IMR-90 (cell line): ENCODE data around the gene SCGB1C2. TPM values are rescaled to one million over a fixed set of nuclear protein-coding genes. Genes with fewer than 3 reads are reported as not detected.

Experiments used
- ATAC-seq: fragments of 200-7000 bp; cut with Tn5 transposase; 2 replicates; pipeline ENCODE4 v1.9.1; 2020; ENCODE audit warnings: low read depth, mild to moderate bottlenecking, moderate library complexity
- BruUV-seq: library from RNA; stranded (reverse); fragments of 400-500 nt; replicated peaks from 2 replicates; lab custom pipeline; 2021; lab: Mats Ljungman, UMichigan
- CTCF ChIA-PET: fragments of 300-600 bp; formaldehyde crosslinking; extraction: SDS; loops from one replicate; lab custom pipeline; 2021; ENCODE audit warnings: antibody characterized with exemption; lab: Yijun Ruan, JAX
- POLR2A ChIA-PET: fragments of 300-600 bp; sonication (Branson Sonifier 250); formaldehyde crosslinking; loops from one replicate; lab custom pipeline; 2022; ENCODE audit warnings: antibody characterized with exemption; ENCODE audit not compliant: unreplicated experiment; lab: Charles Lee
- DNase-seq: peaks from one replicate; pipeline ENCODE4 v3.0.0; 2013
- H2AFZ ChIP-seq: replicated peaks from 2 replicates; pipeline ENCODE3; 2013; ENCODE audit warnings: low read length, mild to moderate bottlenecking; ENCODE audit not compliant: poor library complexity
- H2AK5ac ChIP-seq: 2 replicates; pipeline ENCODE4 v1.6.1; 2013; ENCODE audit warnings: low read depth, low read length, inconsistent platforms
- H2AK9ac ChIP-seq: replicated peaks from 2 replicates; pipeline ENCODE3; 2013; ENCODE audit warnings: mild to moderate bottlenecking, low read depth, low read length, moderate library complexity; ENCODE audit not compliant: poor library complexity
- H2BK120ac ChIP-seq: 2 replicates; pipeline ENCODE4 v1.6.1; 2013; ENCODE audit warnings: low read depth, low read length, inconsistent platforms
- H2BK15ac ChIP-seq: 3 replicates; pipeline ENCODE4 v1.6.1; 2013; ENCODE audit warnings: low read depth, low read length, inconsistent platforms
- H2BK20ac ChIP-seq: 2 replicates; pipeline ENCODE4 v1.6.1; 2013; ENCODE audit warnings: low read depth, mild to moderate bottlenecking, inconsistent platforms, low read length, moderate library complexity
- H2BK5ac ChIP-seq: 2 replicates; pipeline ENCODE4 v1.6.1; 2013; ENCODE audit warnings: mild to moderate bottlenecking, low read depth, low read length, inconsistent platforms; ENCODE audit not compliant: poor library complexity, severe bottlenecking
- H3K14ac ChIP-seq: replicated peaks from 2 replicates; pipeline ENCODE4 v1.6.1; 2013; ENCODE audit warnings: low read depth, low read length, inconsistent platforms
- H3K18ac ChIP-seq: 2 replicates; pipeline ENCODE4 v1.6.1; 2013; ENCODE audit warnings: low read depth, low read length, control low read depth
- H3K23ac ChIP-seq: 2 replicates; pipeline ENCODE4 v1.6.1; 2013; ENCODE audit warnings: low read depth, low read length, inconsistent platforms
- H3K27ac ChIP-seq: 2 replicates; pipeline ENCODE4 v1.5.1; 2013; ENCODE audit warnings: mild to moderate bottlenecking, control low read depth, low read length; ENCODE audit not compliant: insufficient read depth
- H3K27me3 ChIP-seq: 2 replicates; pipeline ENCODE4 v1.6.1; 2013; ENCODE audit warnings: low read length; ENCODE audit not compliant: control insufficient read depth, insufficient read depth
- H3K36me3 ChIP-seq: 2 replicates; pipeline ENCODE4 v1.6.1; 2013; ENCODE audit warnings: low read length, mixed read lengths; ENCODE audit not compliant: control insufficient read depth, insufficient read depth
- H3K4ac ChIP-seq: 2 replicates; pipeline ENCODE4 v1.6.1; 2013; ENCODE audit warnings: low read depth, low read length, inconsistent platforms
- H3K4me1 ChIP-seq: 2 replicates; pipeline ENCODE4 v1.6.1; 2013; ENCODE audit warnings: low read length, mixed read lengths; ENCODE audit not compliant: control insufficient read depth, insufficient read depth
- H3K4me2 ChIP-seq: 2 replicates; pipeline ENCODE4 v1.6.1; 2013; ENCODE audit warnings: low read depth, mild to moderate bottlenecking, control low read depth, low read length, moderate library complexity
- H3K4me3 ChIP-seq: 2 replicates; pipeline ENCODE4 v1.5.1; 2013; ENCODE audit warnings: low read depth, mild to moderate bottlenecking, control low read depth, low read length, moderate library complexity; ENCODE audit not compliant: insufficient read depth
- H3K56ac ChIP-seq: 2 replicates; pipeline ENCODE4 v1.6.1; 2013; ENCODE audit warnings: low read length, inconsistent platforms; ENCODE audit not compliant: insufficient read depth; ENCODE audit errors: extremely low read depth
- H3K79me1 ChIP-seq, 2 experiments: 2 replicates each; pipeline ENCODE4 v1.6.1; 2013; ENCODE audit warnings: low read length in 2 of 2, inconsistent platforms in 1 of 2, low read depth in 1 of 2
- H3K9ac ChIP-seq: 2 replicates; pipeline ENCODE4 v1.6.1; 2013; ENCODE audit warnings: low read depth, low read length, control low read depth
- H3K9me1 ChIP-seq: 2 replicates; pipeline ENCODE4 v1.6.1; 2013; ENCODE audit warnings: low read length, inconsistent platforms; ENCODE audit not compliant: insufficient read depth
- H3K9me3 ChIP-seq: 2 replicates; pipeline ENCODE4 v1.6.1; 2013; ENCODE audit warnings: low read length; ENCODE audit not compliant: control insufficient read depth, insufficient read depth
- H4K20me1 ChIP-seq: 2 replicates; pipeline ENCODE4 v1.6.1; 2013; ENCODE audit warnings: low read length, inconsistent platforms; ENCODE audit not compliant: insufficient read depth
- H4K5ac ChIP-seq: 2 replicates; pipeline ENCODE4 v1.6.1; 2013; ENCODE audit warnings: mild to moderate bottlenecking, low read depth, low read length, control low read depth
- H4K8ac ChIP-seq, 2 experiments: 2 replicates each; pipeline ENCODE4 v1.6.1; 2013; ENCODE audit warnings: low read depth in 2 of 2, low read length in 2 of 2, control low read depth in 1 of 2, inconsistent platforms in 1 of 2
- H4K91ac ChIP-seq: 2 replicates; pipeline ENCODE4 v1.6.1; 2013; ENCODE audit warnings: low read depth, low read length, inconsistent platforms; ENCODE audit not compliant: insufficient read depth
- ELK1 ChIP-seq: fragments of 150-350 bp; IDR thresholded peaks from 2 replicates; pipeline ENCODE4 v1.6.1; 2016; ENCODE audit warnings: low read depth, mild to moderate bottlenecking, low read length, moderate library complexity, borderline replicate concordance
- POLR2A ChIP-seq: IDR thresholded peaks from 2 replicates; pipeline ENCODE4 v1.6.1; 2012; ENCODE audit warnings: mild to moderate bottlenecking, low read depth, low read length
- WGBS, 2 experiments: methylation state at CpG; one replicate each; pipeline versions ENCODE4 v1.1.5 to v1.1.7; 2013; ENCODE audit warnings: missing lambda C conversion rate in 2 of 2; ENCODE audit not compliant: insufficient read length in 1 of 2; ENCODE audit errors: extremely low coverage in 2 of 2; 5-methylcytosine and 5-hydroxymethylcytosine counted together
- dilution Hi-C: fragments of 300-500 bp; cut with HindIII; formaldehyde crosslinking; loops from one replicate; pipeline ENCODE4 v1.14.3; 2018; ENCODE audit warnings: low sequenced_read_pairs; ENCODE audit not compliant: unreplicated experiment
- in situ Hi-C: fragments of 300-500 bp; cut with MboI; formaldehyde crosslinking; loops from 3 replicates; pipeline ENCODE4 v1.14.3; 2019; ENCODE audit warnings: low sequenced_read_pairs, inconsistent platforms, mixed read lengths
- intact Hi-C: fragments of 100-400 bp; cut with micrococcal nuclease; formaldehyde crosslinking; loops from 2 replicates; pipeline ENCODE4 v1.10.0; 2022
- polyA plus RNA-seq, 3 experiments: library from polyadenylated mRNA; depleted of rRNA; stranded (reverse); fragments of >200 nt; gene quantifications; 2 replicates each; pipeline ENCODE4 v1.2.3, GENCODE V29; 2012; ENCODE audit warnings: low replicate concordance in 1 of 3
- total RNA-seq: library from RNA; depleted of rRNA; stranded (reverse); fragments of >200 nt; gene quantifications from 2 replicates; pipeline ENCODE4 v1.2.3, GENCODE V29; 2012

SCGB1C2 gene
- total and polyA plus RNA-seq, 2 of the 4 experiments (the other 2 are of a cell fraction), result not detected

DNA sequence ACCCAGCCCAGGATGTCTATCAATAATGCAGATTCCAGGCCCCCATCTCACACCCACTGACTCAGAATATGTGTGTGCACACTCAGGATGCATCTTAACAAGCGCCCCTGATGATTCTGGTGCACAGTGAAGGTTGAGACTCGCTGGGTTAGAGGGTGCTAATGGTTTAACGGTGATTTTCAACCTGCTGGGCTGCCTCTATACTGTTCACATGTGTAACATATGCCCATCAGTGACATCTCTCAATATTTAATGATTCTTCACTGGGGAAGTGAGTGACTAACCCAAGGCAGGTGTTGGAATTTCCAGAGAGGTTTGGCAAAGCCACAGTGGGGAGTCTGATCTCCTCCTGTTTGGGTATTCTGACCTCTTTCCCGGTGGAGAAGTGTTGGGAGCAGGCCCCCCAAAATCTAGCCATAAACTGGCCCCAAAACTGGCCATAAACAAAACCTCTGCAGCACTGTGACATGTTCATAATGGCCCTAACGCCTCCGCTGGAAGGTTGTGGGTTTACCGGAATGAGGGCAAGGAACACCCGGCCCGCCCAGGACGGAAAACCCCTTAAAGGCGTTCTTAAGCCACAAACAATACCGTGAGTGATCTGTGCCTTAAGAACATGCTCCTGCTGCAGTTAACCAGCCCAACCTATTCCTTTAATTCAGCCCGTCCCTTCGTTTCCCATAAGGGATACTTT is 48.2 kb downstream of the SCGB1C2 start:
- no peak overlapping the region for H4K91ac ChIP-seq
- no peaks in the 10 kb centered on the region for H4K20me1 ChIP-seq
- no peaks in the 10 kb centered on the region for H3K9me3 ChIP-seq
- no peak overlapping the region for H4K8ac ChIP-seq
- intact Hi-C loops (no loop called here), in situ Hi-C loops (no loop called here), dilution Hi-C loops (no loop called here)
- H3K9ac ChIP-seq, result no peak overlapping the region
- BruUV-seq, result no TSS peak
- no peaks in the 10 kb centered on the region for H3K79me1 ChIP-seq
- H2AK9ac ChIP-seq, result no peak overlapping the region
- no peak overlapping the region for H3K27ac ChIP-seq
- no peak overlapping the region for H2BK5ac ChIP-seq
- POLR2A ChIA-PET, result no interaction called here
- CTCF ChIA-PET, result no interaction called here
- H2AK5ac ChIP-seq, result no peak overlapping the region
- TF ChIP-seq ELK1 (no peak), POLR2A (no peak)
- no peak overlapping the region for H3K18ac ChIP-seq
- 87% methylated on average over 3 of the region's 14 CpGs; no CpG with 5 or more reads in 1 of the 2 experiments for WGBS, 2 experiments
- H3K4me3 ChIP-seq, result no peak overlapping the region
- no peak overlapping the region for H4K5ac ChIP-seq
- no peak overlapping the region for H3K4ac ChIP-seq
- no peak overlapping the region for H3K56ac ChIP-seq
- H2BK15ac ChIP-seq, result no peak overlapping the region
- no peak overlapping the region for H2BK120ac ChIP-seq
- DNase-seq (no peak), ATAC-seq (no peak)
- H3K9me1 ChIP-seq, result no peaks in the 10 kb centered on the region
- H3K36me3 ChIP-seq, result no peaks in the 10 kb centered on the region
- no peak overlapping the region for H3K23ac ChIP-seq
- no peak overlapping the region for H2AFZ ChIP-seq
- H2BK20ac ChIP-seq, result no peak overlapping the region
- no peak overlapping the region for H3K4me2 ChIP-seq
- H3K27me3 ChIP-seq, result peaks cover 37% of the 10 kb centered on the region
- no peak overlapping the region for H3K14ac ChIP-seq
- H3K4me1 ChIP-seq, result no peaks in the 10 kb centered on the region
